Cerebellar cortex (tissue), 1 donor: ENCODE data around the gene CDH13.

Source experiments
- DNase-seq: peaks from one replicate; pipeline ENCODE4 v3.0.0-alpha.2; 2015; ENCODE audit warnings: low spot score

The CDH13 gene

DNA sequence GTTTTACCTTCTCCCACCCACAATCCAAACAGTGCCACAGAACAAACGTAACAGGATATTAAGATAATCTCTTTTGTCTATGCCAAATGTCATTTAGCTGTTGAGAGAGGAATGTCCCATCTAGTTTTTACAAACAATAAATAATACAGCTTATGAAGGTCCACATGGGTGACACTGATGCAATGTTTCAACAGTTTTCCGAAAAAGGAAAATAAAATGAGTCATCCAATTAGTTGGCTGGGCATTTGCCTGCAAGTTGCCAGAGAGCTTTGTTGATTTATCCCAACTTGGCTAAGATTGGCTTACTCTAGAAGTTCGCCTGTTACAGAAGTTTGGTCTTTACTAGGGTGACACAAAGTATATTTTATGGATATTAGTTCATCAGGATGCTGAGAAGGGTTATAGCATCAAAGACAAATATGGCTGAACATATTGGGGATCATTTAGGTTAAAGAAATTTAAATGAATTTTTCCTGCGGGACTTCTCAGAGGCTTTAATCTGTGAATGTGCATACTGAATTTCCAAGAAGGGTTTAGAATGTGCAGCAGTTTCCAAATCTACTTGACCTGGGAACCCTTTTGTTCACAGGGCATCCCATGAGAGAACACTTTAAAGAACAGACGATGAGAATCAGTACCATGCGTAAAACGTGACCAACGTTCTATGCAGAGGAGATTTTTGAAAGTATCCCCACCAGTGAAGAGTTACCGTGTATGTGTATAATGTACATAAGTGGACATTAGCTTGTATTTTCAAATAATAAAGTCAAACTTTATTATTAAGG is 73.1 kb downstream of the CDH13 start:
- DNase-seq: no peak

DNA sequence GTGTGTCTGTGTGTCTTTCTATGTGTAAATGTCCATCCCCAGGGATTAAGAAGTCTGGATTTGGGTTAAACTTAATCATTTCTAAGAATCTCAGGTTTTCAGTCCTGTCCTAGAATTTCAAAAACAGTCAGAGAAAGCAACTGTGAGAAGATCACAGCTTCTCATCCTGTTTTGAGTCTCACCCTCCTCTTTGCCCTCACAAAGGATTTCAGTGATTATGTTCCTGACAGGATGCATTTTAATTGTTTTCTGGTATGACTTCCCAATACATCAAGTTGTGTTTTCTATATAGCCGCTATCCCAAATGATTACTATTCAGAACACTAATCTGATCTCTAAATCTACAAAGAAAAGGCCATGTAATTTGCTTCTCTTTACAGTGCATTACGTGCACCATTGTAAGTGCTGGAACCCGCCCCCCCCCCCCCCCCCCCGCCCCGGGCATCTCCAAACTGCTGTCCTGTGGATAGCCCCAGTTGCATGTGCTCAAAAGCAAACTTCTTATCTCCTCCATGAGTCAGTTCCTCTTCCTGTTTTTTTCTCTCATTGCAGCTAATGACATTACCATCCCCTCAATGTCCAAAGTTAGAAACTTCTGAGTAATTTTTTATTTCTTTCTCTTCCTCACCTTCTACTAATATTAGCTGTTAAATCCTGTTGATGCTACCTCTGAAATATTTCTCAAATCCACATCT is 73.9 kb downstream of the CDH13 start:
- no peak for DNase-seq

DNA sequence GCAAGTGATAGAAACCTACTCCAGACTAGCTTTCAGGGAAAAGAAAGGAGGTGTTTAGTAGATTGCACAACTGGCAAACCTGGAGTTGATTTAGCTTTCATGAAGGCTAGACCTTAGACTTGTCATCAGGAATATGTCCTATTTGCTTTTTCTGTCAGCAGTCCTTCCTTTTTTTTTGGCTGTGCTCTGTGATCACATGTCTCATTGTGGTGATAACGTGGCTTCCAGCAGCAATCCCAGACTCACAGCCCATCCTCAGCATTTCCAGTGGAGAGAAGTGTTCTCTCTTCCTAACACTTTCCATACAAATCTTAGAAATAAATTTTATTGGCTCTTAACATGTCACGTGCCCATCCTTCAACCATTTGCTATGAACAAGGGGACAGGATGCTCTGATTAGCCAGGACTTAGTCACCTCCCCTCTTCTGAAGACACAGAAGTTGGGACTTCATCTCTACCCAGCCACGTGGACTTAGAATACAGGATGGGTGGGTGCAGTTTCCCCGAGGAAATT is 74.7 kb downstream of the CDH13 start:
- DNase-seq: no peak

DNA sequence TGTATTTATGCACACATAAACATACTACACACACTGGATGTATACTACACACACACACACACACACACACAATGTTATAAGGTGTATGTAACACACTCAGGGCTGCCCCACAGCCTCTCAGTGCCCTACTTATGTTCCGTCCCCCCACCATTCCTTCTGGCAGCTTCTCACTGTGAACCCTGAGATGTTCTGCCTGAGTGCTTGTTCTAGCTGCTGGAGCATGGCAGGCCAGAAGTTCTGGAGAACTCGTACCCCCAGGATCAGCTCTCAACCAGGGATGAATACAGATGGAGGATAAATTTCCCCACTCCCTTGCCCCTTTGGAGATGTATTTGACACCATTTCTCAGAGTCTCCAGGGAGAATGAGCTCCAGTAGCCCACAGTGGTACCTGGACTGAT is 76.4 kb downstream of the CDH13 start:
- no peak for DNase-seq

DNA sequence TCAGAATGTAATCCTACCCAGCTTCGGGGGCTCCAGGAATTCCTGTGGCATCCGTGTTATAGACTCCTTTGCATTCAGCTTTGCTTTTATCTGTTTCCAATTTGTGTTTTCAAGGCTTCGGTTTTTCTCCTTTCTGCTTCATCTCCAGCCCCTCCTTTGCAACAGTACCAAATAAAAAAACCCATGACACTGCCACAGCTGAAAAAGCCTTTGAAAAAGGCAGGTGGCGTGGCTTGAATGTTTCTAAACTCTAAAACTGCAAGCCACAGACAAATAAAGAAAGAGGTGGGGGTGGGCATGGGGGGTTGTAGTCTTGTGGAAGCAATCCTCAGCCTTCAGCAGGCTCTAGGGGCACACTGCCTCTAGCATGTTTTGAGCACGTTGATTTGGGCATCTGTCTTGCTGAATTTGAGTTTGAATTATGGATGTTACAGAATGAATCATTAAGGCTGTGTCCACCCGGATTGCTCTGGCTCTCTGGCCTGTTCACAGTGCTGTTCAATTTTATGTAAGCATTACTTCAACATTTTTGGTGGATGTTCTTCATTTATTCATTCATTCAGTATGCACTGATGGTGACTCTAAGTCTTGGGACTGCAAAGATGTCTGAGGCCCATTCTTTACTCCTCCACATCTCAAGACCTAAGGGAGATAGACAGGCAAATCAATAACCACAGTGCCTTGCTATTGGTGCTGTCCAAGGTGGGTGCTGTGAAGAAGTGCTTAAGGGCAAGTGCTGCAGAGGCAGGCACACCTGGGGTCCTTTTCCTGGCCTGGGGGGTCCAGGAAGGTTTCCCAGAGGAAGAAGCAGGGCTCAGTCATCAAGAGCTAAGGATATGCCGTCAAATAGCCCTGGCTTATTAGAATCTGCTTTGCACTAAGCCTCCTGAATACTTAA is 77.4 kb downstream of the CDH13 start:
- DNase-seq: no peak

DNA sequence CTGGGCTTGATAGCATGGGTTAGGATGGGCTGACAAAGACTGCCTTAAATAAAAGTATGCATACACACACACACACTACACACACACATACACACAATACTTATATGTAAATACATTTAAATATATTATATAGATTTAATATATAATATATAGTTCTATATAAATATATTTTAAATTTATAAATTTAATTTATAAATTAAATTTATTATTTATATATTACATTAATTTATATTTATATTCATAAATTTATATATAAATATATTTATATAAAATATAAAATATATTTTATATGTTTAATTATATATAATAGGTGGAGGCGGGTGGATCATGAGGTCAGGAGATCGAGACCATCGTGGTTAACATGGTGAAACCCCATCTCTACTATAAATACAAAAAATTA is 83.2 kb downstream of the CDH13 start:
- no peak for DNase-seq

DNA sequence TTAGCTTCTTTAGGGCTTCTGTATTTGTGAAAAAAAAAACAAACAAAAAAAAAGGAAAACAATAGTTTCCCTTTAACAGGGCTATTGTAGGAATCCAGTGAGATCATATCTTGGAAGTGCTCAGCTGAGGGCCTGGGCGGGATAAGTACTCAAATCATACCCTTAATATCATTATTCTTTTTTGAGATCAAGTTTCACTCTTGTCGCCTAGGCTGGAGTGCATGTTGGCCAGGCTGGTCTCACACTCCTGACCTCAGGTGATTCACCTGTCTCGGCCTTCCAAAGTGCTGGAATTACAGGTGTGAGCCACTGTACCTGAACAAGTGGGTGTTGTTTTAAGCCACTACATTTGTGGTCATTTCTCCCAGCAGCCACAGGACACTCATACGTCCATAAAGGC is 87.0 kb downstream of the CDH13 start:
- DNase-seq: no peak

DNA sequence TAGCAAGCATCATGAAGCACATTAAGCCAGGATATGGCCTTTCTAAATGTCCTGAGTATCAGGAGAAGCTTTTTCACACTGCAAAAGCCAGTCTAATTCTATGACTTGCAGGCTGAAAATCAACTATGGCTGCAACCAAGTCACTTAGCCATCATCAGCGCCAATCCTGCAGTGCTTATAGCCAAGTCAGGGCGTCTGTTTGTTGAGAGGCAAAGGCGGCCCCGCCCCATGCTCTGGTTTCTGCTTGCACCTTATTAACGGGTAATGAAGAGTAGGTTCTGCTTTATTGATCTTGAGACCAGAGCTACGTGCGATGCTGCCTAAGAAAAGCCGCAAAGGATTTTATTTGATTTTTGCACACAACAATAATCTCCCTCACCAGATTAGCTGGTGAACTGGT is 88.4 kb downstream of the CDH13 start:
- no peak for DNase-seq

DNA sequence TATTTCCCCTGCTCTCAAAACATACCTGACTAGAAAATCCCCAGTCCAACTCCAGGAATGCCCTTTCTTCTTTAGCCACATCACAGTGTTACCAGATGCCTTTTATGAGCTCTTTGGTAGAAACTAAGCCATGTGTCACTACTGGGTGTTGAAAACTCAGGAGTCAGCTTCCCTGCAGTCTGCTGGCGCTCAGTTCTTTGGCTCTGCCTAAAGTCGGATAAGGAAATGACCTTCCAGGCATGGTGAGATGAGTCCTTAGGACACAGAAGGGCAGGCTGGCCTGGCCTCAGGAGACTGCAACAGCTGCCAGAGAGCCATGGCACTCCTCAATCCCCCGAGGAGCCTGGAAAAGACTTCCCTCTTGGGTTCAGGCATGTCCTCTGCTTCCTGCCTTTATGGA is 89.1 kb downstream of the CDH13 start:
- no peak for DNase-seq

DNA sequence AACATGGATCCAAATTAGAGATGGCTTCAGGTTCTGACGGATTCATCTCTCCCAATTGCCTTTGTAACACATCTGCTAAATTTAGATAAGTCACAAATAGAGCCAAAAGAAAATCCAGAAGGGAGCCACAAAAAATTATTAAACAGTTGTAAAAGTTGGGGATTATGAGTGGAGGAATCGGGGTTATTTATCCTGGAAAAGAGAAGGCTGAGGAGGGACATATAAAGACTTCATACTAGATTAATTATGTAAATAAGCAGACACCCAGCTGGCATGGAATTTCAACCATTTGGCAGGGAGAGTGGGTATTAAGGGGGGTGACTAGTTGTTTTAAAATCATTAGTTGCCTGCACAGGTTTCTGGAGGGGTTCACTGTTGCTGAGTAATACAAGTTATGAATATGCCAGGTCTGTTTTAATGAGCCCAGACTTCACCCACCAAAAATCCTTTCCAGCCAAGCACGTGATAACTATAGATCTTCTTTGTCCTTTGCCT is 89.6 kb downstream of the CDH13 start:
- DNase-seq: no peak

DNA sequence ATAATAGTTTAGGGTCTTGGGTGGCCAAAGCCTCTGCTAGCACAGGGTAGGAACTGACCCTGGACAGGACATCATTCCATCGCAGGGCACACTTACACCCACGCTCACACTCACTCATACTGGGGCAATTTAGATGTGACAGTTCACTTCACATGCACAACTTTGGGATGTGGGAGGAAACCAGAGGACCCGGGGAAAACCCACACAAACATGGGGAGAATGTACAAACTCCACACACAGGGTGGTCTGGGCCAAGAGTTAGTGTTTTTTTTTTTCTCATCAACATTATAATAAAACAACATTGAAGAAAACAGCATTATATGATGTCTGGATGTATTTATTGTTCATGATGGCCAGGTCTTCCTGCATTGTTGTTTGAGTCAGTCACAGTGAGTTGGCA is 93.6 kb downstream of the CDH13 start:
- DNase-seq: no peak

DNA sequence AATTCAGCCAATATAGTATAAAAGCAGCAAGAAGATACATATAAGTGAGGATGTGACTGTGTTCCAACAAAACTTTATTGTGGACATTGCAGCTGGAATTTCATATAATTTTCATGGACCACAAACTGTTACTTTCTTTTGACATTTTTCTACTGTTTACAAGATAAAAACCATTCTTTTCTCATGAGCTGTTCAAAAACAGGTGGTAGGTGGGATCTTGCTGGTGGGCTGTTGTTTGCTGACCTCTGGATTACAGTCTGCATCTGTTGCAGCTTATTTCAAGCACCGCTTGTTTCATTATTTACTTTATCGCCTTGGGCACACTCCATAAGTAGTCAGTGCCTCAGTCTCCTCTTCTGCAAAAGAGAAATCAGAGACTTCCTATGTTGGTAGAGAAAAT is 99.5 kb downstream of the CDH13 start:
- no peak for DNase-seq

DNA sequence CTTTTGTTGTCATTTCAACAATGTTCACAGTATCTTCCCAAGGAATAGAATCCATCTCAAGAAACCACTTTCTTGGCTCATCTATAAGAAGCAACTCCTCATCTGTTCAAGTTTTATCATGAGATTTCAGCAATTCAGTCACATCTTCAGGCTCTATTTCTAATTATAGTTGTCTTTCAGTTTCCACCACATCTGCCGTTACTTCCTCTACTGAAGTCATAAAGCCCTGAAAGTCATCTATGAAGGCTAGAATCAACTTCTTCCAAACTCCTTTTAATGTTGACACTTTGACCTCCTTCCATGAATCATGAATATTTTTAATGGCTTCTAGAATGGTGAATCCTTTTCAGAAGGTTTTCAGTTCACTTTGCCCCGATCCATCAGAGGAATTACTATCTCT is 102.1 kb downstream of the CDH13 start:
- DNase-seq: no peak

DNA sequence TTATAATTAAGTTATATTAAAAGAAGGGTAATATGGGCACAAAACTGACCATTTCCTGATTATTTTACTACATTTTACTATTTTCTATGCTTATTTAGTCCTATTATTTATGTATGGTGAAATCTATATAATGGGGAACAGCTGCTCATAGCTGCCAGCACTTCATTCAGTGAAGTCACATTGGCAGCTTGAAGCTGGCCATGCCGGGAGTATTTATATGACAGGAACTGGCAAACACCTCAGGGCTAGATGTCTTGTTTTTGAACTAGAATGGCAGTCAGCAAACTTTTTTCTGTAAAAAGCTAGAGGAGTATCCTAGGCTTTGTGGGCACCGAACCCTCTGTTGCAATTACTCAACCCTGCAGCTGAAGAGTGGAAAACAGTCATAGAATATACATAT is 104.1 kb downstream of the CDH13 start:
- DNase-seq: no peak

DNA sequence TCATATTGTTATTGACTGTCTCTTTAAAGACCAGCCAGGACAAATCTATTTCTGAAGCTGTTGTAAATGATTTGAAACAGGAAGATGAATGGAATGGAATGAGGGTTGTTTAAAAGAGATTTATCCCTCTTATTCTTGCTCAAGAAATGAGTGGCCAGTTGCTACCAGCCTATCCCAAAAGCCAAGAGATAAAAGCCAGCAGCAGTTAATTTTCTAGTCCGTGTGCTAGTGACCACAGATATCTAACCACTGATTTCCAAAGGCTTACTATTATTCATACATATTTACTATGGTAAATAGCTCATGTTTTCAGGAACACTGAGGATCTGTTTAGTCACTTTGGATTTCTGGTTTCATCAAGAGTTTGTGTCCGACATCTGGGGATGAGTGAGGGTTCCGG is 105.7 kb downstream of the CDH13 start:
- DNase-seq: no peak

DNA sequence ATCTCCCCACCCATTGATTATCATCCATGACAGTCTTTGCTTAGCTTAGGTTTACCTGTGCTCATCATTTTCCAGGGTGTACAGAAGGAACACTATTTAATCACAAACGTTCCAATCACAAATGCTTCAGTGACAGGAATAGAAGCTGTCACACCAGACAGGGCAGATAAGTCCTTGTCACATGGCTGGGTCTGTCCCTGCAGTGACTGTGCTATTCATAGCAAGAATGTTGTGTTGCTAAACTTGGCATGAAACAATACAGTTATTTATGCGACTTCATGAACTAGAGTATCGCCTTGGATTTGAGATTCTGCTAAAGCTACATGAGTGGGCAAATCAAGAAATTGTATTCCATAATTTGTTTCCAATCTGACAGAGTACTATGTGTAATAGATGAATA is 108.4 kb downstream of the CDH13 start:
- no peak for DNase-seq

DNA sequence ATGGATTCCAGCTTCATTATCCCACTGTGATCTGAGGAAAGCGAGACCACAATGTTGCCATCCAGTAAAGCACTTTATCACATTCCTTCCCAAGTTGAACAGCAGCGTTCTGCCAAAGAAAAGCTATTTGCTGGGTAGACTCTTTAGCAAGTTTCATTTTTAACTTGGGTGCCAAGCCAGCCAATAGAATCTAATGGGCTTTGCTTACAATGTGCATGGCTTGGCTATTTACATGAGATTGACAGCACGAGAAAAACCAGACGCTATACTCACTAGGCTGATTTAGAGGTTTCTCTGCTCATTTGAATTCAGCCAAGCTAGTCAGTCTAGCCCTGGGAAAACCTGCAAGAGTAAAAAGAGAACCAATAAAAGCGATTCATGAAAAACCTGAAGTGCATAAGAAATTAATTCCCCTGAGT is 108.9 kb downstream of the CDH13 start:
- DNase-seq: no peak

DNA sequence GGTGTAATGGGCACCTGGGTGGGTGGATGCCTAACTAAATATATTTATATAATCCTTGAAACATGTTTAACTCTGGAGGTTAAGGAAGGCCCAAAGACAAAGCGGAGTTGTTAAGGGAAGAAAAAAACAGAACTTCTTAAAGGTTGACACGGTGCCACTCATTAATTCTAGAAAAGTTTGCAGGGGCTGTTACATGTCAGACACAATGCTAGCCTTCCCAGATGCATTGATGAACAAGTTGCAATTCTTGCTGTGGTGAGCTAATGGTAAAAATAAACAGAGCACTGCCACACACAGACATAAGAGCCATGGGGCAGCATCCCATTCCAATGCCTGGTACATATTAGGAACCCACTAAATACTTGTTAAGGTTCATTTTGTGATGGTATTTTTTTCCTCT is 109.5 kb downstream of the CDH13 start:
- DNase-seq: no peak

DNA sequence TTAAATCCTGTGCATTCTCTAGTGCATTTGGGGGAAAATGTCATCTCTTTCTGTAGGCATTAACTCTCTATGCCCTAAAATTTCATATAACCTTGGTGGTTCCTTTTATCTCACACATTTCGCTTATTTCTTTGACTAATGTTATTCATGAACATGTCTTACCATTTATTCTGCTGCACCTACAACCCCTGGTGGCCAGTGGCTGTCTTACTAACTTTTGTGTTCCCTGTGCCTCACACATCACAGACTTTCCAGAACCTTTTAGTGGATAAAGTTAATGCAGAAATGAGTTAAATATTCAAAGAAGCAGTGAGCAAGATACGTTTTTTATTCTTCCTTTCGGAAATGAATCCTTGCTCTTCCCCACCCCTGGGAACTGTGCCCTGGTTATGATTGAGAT is 111.9 kb downstream of the CDH13 start:
- DNase-seq: no peak

DNA sequence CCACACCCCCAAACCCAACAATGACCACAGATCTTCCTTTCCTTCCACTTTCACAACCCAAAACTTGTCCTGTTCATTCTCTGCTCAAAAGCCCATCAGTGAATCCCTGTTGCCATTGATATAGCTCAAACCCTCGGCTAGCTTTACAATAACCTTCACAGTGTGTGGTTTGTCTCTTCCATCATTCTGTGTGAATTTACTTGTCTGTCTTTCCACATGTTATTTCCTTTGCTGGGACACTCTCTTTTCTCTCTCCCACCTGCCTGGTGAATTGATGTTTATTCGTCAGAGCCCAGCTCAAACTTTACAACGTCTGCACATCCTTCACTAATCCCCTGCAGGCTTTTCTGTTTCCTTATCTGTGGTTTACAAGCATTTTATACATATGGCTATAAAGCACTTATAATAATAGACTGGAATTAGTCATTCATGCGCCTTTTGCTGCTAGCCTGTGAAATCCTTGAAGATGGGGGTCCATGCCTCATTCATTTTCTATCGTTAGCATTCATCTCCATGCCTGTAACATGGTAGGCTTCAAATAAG is 114.4 kb downstream of the CDH13 start:
- DNase-seq: no peak

DNA sequence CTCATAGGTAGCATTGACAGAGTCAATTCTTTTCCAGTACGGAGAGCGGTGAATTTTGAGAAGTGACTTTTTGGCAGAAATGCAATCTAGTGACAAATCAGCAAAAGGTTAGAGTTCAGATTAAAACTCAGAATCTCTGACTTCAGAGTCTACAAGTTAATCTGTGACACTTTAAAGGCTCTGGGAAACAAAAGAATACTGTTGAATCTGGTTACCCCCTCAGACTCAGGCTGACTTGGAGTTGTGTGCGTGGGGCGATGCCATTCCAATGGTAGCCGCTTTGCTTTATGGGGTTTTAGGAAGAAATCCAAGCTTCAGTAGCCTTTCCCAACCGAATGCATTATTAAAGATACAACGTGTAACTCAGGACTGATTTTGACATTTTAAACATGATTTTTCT is 118.2 kb downstream of the CDH13 start:
- no peak for DNase-seq

DNA sequence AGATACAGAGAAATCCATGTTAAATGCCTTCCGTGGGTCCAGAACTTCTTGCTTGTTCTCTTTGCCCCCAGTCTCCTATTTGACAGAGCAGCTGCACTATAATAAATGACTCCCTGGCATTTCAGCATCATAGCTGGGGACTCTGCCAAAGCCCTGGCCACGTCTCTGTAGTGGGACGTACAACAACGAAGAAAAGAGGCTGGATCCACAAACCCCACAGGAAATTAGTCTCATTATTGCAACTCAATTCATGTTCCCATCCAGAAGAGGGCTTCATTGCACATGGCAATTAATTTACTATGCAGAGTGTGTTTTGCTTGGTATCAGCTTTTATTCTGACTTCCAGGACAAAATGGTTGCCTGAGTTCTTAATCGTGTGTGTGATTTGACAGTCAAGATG is 121.3 kb downstream of the CDH13 start:
- no peak for DNase-seq
